GM23338 (cell line): ENCODE measurements around the gene NAT14. TPM values are rescaled to one million over a fixed set of nuclear protein-coding genes. Genes with fewer than 3 reads are reported as not detected.

Source experiments
- ATAC-seq: fragments of 200-7000 bp; cut with Tn5 transposase; 3 replicates; pipeline ENCODE4 v1.9.1; 2020
- DNase-seq: peaks from one replicate; pipeline ENCODE4 v3.0.0-alpha.2; 2015; ENCODE audit warnings: low spot score
- H2AFZ ChIP-seq: fragments of 200-600 bp; sonication (generic); 2 replicates; pipeline ENCODE4 v1.8.0; 2016; ENCODE audit warnings: antibody characterized with exemption, mild to moderate bottlenecking, moderate library complexity
- H3F3A ChIP-seq: fragments of 200-600 bp; sonication (generic); replicated peaks from 2 replicates; pipeline ENCODE4 v1.8.0; 2017; ENCODE audit warnings: antibody characterized with exemption, mixed run types, low read depth
- H3K27ac ChIP-seq: fragments of 200-600 bp; sonication (generic); 2 replicates; pipeline ENCODE4 v1.6.1; 2016; ENCODE audit warnings: low read depth
- H3K27me3 ChIP-seq: fragments of 200-600 bp; sonication (generic); 2 replicates; pipeline ENCODE4 v1.8.0; 2016; ENCODE audit warnings: mild to moderate bottlenecking, mixed run types, moderate library complexity; ENCODE audit not compliant: insufficient read depth
- H3K36me3 ChIP-seq: fragments of 200-600 bp; sonication (generic); 2 replicates; pipeline ENCODE4 v1.8.0; 2016; ENCODE audit warnings: mild to moderate bottlenecking; ENCODE audit not compliant: insufficient read depth
- H3K4me1 ChIP-seq: fragments of 200-600 bp; sonication (generic); 2 replicates; pipeline ENCODE4 v1.8.0; 2016; ENCODE audit warnings: mild to moderate bottlenecking, moderate library complexity; ENCODE audit not compliant: insufficient read depth
- H3K4me2 ChIP-seq: fragments of 200-600 bp; sonication (generic); 2 replicates; pipeline ENCODE4 v1.7.1; 2017; ENCODE audit warnings: mixed run types
- H3K4me3 ChIP-seq: fragments of 200-600 bp; sonication (generic); 2 replicates; pipeline ENCODE4 v1.6.1; 2016; ENCODE audit warnings: mixed run types
- H3K79me2 ChIP-seq: fragments of 200-600 bp; sonication (generic); replicated peaks from 2 replicates; pipeline ENCODE4 v1.8.0; 2017; ENCODE audit warnings: mild to moderate bottlenecking; ENCODE audit not compliant: insufficient read depth
- H3K9me2 ChIP-seq: fragments of 200-600 bp; sonication (generic); 2 replicates; pipeline ENCODE4 v1.8.0; 2017; ENCODE audit not compliant: insufficient read depth
- H4K20me1 ChIP-seq: fragments of 200-600 bp; sonication (generic); replicated peaks from 2 replicates; pipeline ENCODE4 v1.8.0; 2017; ENCODE audit warnings: mild to moderate bottlenecking; ENCODE audit not compliant: insufficient read depth
- H3K27ac Mint-ChIP-seq: 2 replicates; pipeline ENCODE4 v1.8.0; 2020; ENCODE audit warnings: inconsistent platforms, mild to moderate bottlenecking, moderate library complexity, mixed read lengths
- H3K27me3 Mint-ChIP-seq: 3 replicates; pipeline ENCODE4 v1.8.0; 2022; ENCODE audit warnings: low read depth, mild to moderate bottlenecking, moderate library complexity, mixed read lengths, inconsistent platforms; ENCODE audit not compliant: insufficient read depth, poor library complexity
- H3K36me3 Mint-ChIP-seq: 3 replicates; pipeline ENCODE4 v1.8.0; 2021; ENCODE audit warnings: low read depth, mild to moderate bottlenecking, inconsistent platforms, moderate library complexity, mixed read lengths
- H3K4me1 Mint-ChIP-seq: 3 replicates; pipeline ENCODE4 v1.8.0; 2020; ENCODE audit warnings: mild to moderate bottlenecking, inconsistent platforms, mixed read lengths
- H3K4me3 Mint-ChIP-seq: 3 replicates; pipeline ENCODE4 v1.8.0; 2021; ENCODE audit warnings: moderate library complexity, mild to moderate bottlenecking, inconsistent platforms, mixed read lengths
- H3K9me3 Mint-ChIP-seq: 3 replicates; pipeline ENCODE4 v1.8.0; 2020; ENCODE audit warnings: moderate library complexity, mild to moderate bottlenecking, inconsistent platforms, mixed read lengths
- CREB1 ChIP-seq: fragments of 250-450 bp; sonication (Bioruptor Pico); IDR thresholded peaks from 2 replicates; pipeline ENCODE4 v1.5.0; 2020; ENCODE audit warnings: low read depth, mild to moderate bottlenecking, moderate library complexity
- EZH2 ChIP-seq: fragments of 200-600 bp; sonication (generic); IDR thresholded peaks from one replicate; pipeline ENCODE4 v1.8.0; 2017; ENCODE audit warnings: antibody characterized with exemption, mild to moderate bottlenecking, low read depth; ENCODE audit not compliant: unreplicated experiment
- EZH2phosphoT487 ChIP-seq: fragments of 200-600 bp; sonication (generic); IDR thresholded peaks from one replicate; pipeline ENCODE4 v1.8.1; 2018; ENCODE audit warnings: antibody characterized with exemption; ENCODE audit not compliant: unreplicated experiment
- JUNB ChIP-seq: IDR thresholded peaks from one replicate; pipeline ENCODE4 v1.6.1; 2016; ENCODE audit warnings: antibody characterized with exemption; ENCODE audit not compliant: unreplicated experiment
- NANOG ChIP-seq: IDR thresholded peaks from 2 replicates; pipeline ENCODE4 v1.6.1; 2016; ENCODE audit warnings: antibody characterized with exemption, borderline replicate concordance
- POLR2AphosphoS5 ChIP-seq: IDR thresholded peaks from 2 replicates; pipeline ENCODE4 v1.6.1; 2016; ENCODE audit warnings: antibody characterized with exemption, low read depth
- ZNF114 ChIP-seq: fragments of 250-450 bp; sonication (Bioruptor Pico); IDR thresholded peaks from 2 replicates; pipeline ENCODE4 v1.5.0; 2020; ENCODE audit warnings: mild to moderate bottlenecking, moderate library complexity
- ZNF331 ChIP-seq: fragments of 250-450 bp; sonication (Bioruptor Pico); IDR thresholded peaks from 2 replicates; pipeline ENCODE4 v1.5.0; 2020; ENCODE audit warnings: low read depth, mild to moderate bottlenecking, moderate library complexity
- polyA plus RNA-seq: library from polyadenylated mRNA; unstranded; fragments of >200 nt; fragmentation: Nextera tagmentation; extraction: Ambion mirVana; gene quantifications from 2 replicates; pipeline ENCODE4 v1.2.1, GENCODE V29; 2016
- total RNA-seq: library from RNA; depleted of rRNA; stranded (reverse); fragments of >200 nt; shearing (Covaris generic); gene quantifications from 2 replicates; pipeline ENCODE4 v1.2.3, GENCODE V29; 2014
- TF ChIP-seq, protein P1 (sequence below): IDR thresholded peaks from 2 replicates; pipeline ENCODE4 v1.6.1; 2016; ENCODE audit warnings: antibody characterized with exemption
- TF ChIP-seq, protein P2 (sequence below), 2 experiments: fragments of 200-600 bp in 1 of 2; sonication (generic) in 1 of 2; conservative IDR thresholded peaks; 2 replicates each; pipeline versions ENCODE4 v1.5.1 to v1.6.1; 2016 to 2017; ENCODE audit warnings: antibody characterized with exemption in 2 of 2, low read depth in 2 of 2, mild to moderate bottlenecking in 2 of 2, moderate library complexity in 1 of 2
- TF ChIP-seq, protein P3 (sequence below): fragments of 250-450 bp; sonication (Bioruptor Pico); IDR thresholded peaks from 2 replicates; pipeline ENCODE4 v1.5.0; 2020; ENCODE audit warnings: mild to moderate bottlenecking, moderate library complexity

NAT14 gene
- total and polyA plus RNA-seq, 2 experiments from 2014 or later, result 27.8 to 39.6 TPM

- TF ChIP-seq JUNB (no peak), ZNF331 (CRISPR knock-in tag) (no peak), EZH2phosphoT487 (no peak), CREB1 (CRISPR knock-in tag) (no peak)
- TF ChIP-seq, protein P1, sequence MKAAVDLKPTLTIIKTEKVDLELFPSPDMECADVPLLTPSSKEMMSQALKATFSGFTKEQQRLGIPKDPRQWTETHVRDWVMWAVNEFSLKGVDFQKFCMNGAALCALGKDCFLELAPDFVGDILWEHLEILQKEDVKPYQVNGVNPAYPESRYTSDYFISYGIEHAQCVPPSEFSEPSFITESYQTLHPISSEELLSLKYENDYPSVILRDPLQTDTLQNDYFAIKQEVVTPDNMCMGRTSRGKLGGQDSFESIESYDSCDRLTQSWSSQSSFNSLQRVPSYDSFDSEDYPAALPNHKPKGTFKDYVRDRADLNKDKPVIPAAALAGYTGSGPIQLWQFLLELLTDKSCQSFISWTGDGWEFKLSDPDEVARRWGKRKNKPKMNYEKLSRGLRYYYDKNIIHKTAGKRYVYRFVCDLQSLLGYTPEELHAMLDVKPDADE, result no peak
- TF ChIP-seq, protein P2, sequence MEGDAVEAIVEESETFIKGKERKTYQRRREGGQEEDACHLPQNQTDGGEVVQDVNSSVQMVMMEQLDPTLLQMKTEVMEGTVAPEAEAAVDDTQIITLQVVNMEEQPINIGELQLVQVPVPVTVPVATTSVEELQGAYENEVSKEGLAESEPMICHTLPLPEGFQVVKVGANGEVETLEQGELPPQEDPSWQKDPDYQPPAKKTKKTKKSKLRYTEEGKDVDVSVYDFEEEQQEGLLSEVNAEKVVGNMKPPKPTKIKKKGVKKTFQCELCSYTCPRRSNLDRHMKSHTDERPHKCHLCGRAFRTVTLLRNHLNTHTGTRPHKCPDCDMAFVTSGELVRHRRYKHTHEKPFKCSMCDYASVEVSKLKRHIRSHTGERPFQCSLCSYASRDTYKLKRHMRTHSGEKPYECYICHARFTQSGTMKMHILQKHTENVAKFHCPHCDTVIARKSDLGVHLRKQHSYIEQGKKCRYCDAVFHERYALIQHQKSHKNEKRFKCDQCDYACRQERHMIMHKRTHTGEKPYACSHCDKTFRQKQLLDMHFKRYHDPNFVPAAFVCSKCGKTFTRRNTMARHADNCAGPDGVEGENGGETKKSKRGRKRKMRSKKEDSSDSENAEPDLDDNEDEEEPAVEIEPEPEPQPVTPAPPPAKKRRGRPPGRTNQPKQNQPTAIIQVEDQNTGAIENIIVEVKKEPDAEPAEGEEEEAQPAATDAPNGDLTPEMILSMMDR (conservative IDR thresholded peaks at IDR 0.05; ENCODE audit: low read depth in 2 of 2), result no peak
Observed at GRCh38 chr19:55457683-55458457, 27.1 kb upstream of the NAT14 start (continued).

DNA sequence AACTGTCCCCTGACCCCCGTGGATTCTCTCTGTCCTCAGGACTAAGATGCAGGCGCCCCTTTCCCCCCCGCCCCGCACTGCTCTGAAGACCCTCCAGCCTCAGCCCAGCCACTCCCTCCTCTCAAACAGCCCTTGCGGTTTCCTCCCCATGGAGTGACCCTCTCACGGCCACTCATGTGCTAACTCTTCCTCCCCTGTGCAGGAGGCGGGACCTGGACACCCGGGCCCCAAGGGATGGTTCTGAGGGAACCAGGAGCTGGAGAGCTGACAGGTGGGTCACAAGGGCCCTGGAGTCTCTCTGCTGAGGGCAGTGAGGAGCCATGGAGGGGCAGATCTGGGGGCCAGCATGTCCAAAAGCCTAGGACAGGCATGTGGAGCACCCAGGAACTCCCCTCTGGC is 25.4 kb upstream of the NAT14 start:
- Histone ChIP-seq H3K27me3 (no peaks in the 10 kb centered on the region), H3K4me3 (peak overlapping the region; percentile 66; the same call in 1 of the 2 replicates)
- ATAC-seq, result no peak
- no peak for TF ChIP-seq EZH2phosphoT487
- TF ChIP-seq EZH2, result no peak
- TF ChIP-seq, protein P2 (conservative IDR thresholded peaks at IDR 0.05; ENCODE audit: low read depth in 2 of 2), result no peak
- no peak for TF ChIP-seq NANOG
- TF ChIP-seq JUNB, result no peak
- TF ChIP-seq, protein P3, sequence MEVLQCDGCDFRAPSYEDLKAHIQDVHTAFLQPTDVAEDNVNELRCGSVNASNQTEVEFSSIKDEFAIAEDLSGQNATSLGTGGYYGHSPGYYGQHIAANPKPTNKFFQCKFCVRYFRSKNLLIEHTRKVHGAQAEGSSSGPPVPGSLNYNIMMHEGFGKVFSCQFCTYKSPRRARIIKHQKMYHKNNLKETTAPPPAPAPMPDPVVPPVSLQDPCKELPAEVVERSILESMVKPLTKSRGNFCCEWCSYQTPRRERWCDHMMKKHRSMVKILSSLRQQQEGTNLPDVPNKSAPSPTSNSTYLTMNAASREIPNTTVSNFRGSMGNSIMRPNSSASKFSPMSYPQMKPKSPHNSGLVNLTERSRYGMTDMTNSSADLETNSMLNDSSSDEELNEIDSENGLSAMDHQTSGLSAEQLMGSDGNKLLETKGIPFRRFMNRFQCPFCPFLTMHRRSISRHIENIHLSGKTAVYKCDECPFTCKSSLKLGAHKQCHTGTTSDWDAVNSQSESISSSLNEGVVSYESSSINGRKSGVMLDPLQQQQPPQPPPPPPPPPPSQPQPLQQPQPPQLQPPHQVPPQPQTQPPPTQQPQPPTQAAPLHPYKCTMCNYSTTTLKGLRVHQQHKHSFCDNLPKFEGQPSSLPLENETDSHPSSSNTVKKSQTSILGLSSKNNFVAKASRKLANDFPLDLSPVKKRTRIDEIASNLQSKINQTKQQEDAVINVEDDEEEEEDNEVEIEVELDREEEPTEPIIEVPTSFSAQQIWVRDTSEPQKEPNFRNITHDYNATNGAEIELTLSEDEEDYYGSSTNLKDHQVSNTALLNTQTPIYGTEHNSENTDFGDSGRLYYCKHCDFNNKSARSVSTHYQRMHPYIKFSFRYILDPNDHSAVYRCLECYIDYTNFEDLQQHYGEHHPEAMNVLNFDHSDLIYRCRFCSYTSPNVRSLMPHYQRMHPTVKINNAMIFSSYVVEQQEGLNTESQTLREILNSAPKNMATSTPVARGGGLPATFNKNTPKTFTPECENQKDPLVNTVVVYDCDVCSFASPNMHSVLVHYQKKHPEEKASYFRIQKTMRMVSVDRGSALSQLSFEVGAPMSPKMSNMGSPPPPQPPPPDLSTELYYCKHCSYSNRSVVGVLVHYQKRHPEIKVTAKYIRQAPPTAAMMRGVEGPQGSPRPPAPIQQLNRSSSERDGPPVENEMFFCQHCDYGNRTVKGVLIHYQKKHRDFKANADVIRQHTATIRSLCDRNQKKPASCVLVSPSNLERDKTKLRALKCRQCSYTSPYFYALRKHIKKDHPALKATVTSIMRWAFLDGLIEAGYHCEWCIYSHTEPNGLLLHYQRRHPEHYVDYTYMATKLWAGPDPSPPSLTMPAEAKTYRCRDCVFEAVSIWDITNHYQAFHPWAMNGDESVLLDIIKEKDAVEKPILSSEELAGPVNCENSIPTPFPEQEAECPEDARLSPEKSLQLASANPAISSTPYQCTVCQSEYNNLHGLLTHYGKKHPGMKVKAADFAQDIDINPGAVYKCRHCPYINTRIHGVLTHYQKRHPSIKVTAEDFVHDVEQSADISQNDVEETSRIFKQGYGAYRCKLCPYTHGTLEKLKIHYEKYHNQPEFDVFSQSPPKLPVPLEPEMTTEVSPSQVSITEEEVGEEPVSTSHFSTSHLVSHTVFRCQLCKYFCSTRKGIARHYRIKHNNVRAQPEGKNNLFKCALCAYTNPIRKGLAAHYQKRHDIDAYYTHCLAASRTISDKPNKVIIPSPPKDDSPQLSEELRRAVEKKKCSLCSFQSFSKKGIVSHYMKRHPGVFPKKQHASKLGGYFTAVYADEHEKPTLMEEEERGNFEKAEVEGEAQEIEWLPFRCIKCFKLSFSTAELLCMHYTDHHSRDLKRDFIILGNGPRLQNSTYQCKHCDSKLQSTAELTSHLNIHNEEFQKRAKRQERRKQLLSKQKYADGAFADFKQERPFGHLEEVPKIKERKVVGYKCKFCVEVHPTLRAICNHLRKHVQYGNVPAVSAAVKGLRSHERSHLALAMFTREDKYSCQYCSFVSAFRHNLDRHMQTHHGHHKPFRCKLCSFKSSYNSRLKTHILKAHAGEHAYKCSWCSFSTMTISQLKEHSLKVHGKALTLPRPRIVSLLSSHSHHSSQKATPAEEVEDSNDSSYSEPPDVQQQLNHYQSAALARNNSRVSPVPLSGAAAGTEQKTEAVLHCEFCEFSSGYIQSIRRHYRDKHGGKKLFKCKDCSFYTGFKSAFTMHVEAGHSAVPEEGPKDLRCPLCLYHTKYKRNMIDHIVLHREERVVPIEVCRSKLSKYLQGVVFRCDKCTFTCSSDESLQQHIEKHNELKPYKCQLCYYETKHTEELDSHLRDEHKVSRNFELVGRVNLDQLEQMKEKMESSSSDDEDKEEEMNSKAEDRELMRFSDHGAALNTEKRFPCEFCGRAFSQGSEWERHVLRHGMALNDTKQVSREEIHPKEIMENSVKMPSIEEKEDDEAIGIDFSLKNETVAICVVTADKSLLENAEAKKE (CRISPR knock-in tag), result no peak
- no peak for TF ChIP-seq ZNF114 (CRISPR knock-in tag)
- TF ChIP-seq POLR2AphosphoS5, result no peak

More for the DNA sequence above, 25.4 kb upstream of the NAT14 start:
- Histone ChIP-seq H4K20me1 (no peaks in the 10 kb centered on the region; the same call in none of the 2 replicates), H3K9me2 (no peaks in the 10 kb centered on the region), H3K27ac (no peak overlapping the region), H2AFZ (no peak overlapping the region), H3K79me2 (peaks cover 21% of the 10 kb centered on the region), H3K4me1 (peaks cover 25% of the 10 kb centered on the region), H3F3A (peaks cover 19% of the 10 kb centered on the region; the same call in 1 of the 2 replicates), H3K4me2 (peak overlapping the region; percentile 88; the same call in 1 of the 2 replicates), H3K36me3 (no peaks in the 10 kb centered on the region)
- Mint-ChIP-seq H3K27me3 (peaks cover 16% of the 10 kb centered on the region), H3K4me3 (peak overlapping the region; percentile 91; the same call in 1 of the 3 replicates), H3K36me3 (peaks cover 10% of the 10 kb centered on the region), H3K4me1 (peaks cover 34% of the 10 kb centered on the region), H3K27ac (no peak overlapping the region), H3K9me3 (peaks cover 3% of the 10 kb centered on the region; the same call in 1 of the 3 replicates)
- DNase-seq, result no peak
